GM23338 (cell line): ENCODE measurements around the gene TOR1B. TPM values are rescaled to one million over a fixed set of nuclear protein-coding genes. Genes with fewer than 3 reads are reported as not detected.

ENCODE experiments used
- ATAC-seq: fragments of 200-7000 bp; cut with Tn5 transposase; 3 replicates; pipeline ENCODE4 v1.9.1; 2020
- DNase-seq: peaks from one replicate; pipeline ENCODE4 v3.0.0-alpha.2; 2015; ENCODE audit warnings: low spot score
- H2AFZ ChIP-seq: fragments of 200-600 bp; sonication (generic); 2 replicates; pipeline ENCODE4 v1.8.0; 2016; ENCODE audit warnings: antibody characterized with exemption, mild to moderate bottlenecking, moderate library complexity
- H3F3A ChIP-seq: fragments of 200-600 bp; sonication (generic); replicated peaks from 2 replicates; pipeline ENCODE4 v1.8.0; 2017; ENCODE audit warnings: antibody characterized with exemption, mixed run types, low read depth
- H3K27ac ChIP-seq: fragments of 200-600 bp; sonication (generic); 2 replicates; pipeline ENCODE4 v1.6.1; 2016; ENCODE audit warnings: low read depth
- H3K27me3 ChIP-seq: fragments of 200-600 bp; sonication (generic); 2 replicates; pipeline ENCODE4 v1.8.0; 2016; ENCODE audit warnings: mild to moderate bottlenecking, mixed run types, moderate library complexity; ENCODE audit not compliant: insufficient read depth
- H3K36me3 ChIP-seq: fragments of 200-600 bp; sonication (generic); 2 replicates; pipeline ENCODE4 v1.8.0; 2016; ENCODE audit warnings: mild to moderate bottlenecking; ENCODE audit not compliant: insufficient read depth
- H3K4me1 ChIP-seq: fragments of 200-600 bp; sonication (generic); 2 replicates; pipeline ENCODE4 v1.8.0; 2016; ENCODE audit warnings: mild to moderate bottlenecking, moderate library complexity; ENCODE audit not compliant: insufficient read depth
- H3K4me2 ChIP-seq: fragments of 200-600 bp; sonication (generic); 2 replicates; pipeline ENCODE4 v1.7.1; 2017; ENCODE audit warnings: mixed run types
- H3K4me3 ChIP-seq: fragments of 200-600 bp; sonication (generic); 2 replicates; pipeline ENCODE4 v1.6.1; 2016; ENCODE audit warnings: mixed run types
- H3K79me2 ChIP-seq: fragments of 200-600 bp; sonication (generic); replicated peaks from 2 replicates; pipeline ENCODE4 v1.8.0; 2017; ENCODE audit warnings: mild to moderate bottlenecking; ENCODE audit not compliant: insufficient read depth
- H3K9me2 ChIP-seq: fragments of 200-600 bp; sonication (generic); 2 replicates; pipeline ENCODE4 v1.8.0; 2017; ENCODE audit not compliant: insufficient read depth
- H4K20me1 ChIP-seq: fragments of 200-600 bp; sonication (generic); replicated peaks from 2 replicates; pipeline ENCODE4 v1.8.0; 2017; ENCODE audit warnings: mild to moderate bottlenecking; ENCODE audit not compliant: insufficient read depth
- H3K27ac Mint-ChIP-seq: 2 replicates; pipeline ENCODE4 v1.8.0; 2020; ENCODE audit warnings: inconsistent platforms, mild to moderate bottlenecking, moderate library complexity, mixed read lengths
- H3K27me3 Mint-ChIP-seq: 3 replicates; pipeline ENCODE4 v1.8.0; 2022; ENCODE audit warnings: low read depth, mild to moderate bottlenecking, moderate library complexity, mixed read lengths, inconsistent platforms; ENCODE audit not compliant: insufficient read depth, poor library complexity
- H3K36me3 Mint-ChIP-seq: 3 replicates; pipeline ENCODE4 v1.8.0; 2021; ENCODE audit warnings: low read depth, mild to moderate bottlenecking, inconsistent platforms, moderate library complexity, mixed read lengths
- H3K4me1 Mint-ChIP-seq: 3 replicates; pipeline ENCODE4 v1.8.0; 2020; ENCODE audit warnings: mild to moderate bottlenecking, inconsistent platforms, mixed read lengths
- H3K4me3 Mint-ChIP-seq: 3 replicates; pipeline ENCODE4 v1.8.0; 2021; ENCODE audit warnings: moderate library complexity, mild to moderate bottlenecking, inconsistent platforms, mixed read lengths
- H3K9me3 Mint-ChIP-seq: 3 replicates; pipeline ENCODE4 v1.8.0; 2020; ENCODE audit warnings: moderate library complexity, mild to moderate bottlenecking, inconsistent platforms, mixed read lengths
- CREB1 ChIP-seq: fragments of 250-450 bp; sonication (Bioruptor Pico); IDR thresholded peaks from 2 replicates; pipeline ENCODE4 v1.5.0; 2020; ENCODE audit warnings: low read depth, mild to moderate bottlenecking, moderate library complexity
- EZH2 ChIP-seq: fragments of 200-600 bp; sonication (generic); IDR thresholded peaks from one replicate; pipeline ENCODE4 v1.8.0; 2017; ENCODE audit warnings: antibody characterized with exemption, mild to moderate bottlenecking, low read depth; ENCODE audit not compliant: unreplicated experiment
- EZH2phosphoT487 ChIP-seq: fragments of 200-600 bp; sonication (generic); IDR thresholded peaks from one replicate; pipeline ENCODE4 v1.8.1; 2018; ENCODE audit warnings: antibody characterized with exemption; ENCODE audit not compliant: unreplicated experiment
- JUNB ChIP-seq: IDR thresholded peaks from one replicate; pipeline ENCODE4 v1.6.1; 2016; ENCODE audit warnings: antibody characterized with exemption; ENCODE audit not compliant: unreplicated experiment
- NANOG ChIP-seq: IDR thresholded peaks from 2 replicates; pipeline ENCODE4 v1.6.1; 2016; ENCODE audit warnings: antibody characterized with exemption, borderline replicate concordance
- POLR2AphosphoS5 ChIP-seq: IDR thresholded peaks from 2 replicates; pipeline ENCODE4 v1.6.1; 2016; ENCODE audit warnings: antibody characterized with exemption, low read depth
- STAT1 ChIP-seq: IDR thresholded peaks from one replicate; pipeline ENCODE4 v1.6.1; 2016; ENCODE audit warnings: antibody characterized with exemption; ENCODE audit not compliant: unreplicated experiment
- ZNF114 ChIP-seq: fragments of 250-450 bp; sonication (Bioruptor Pico); IDR thresholded peaks from 2 replicates; pipeline ENCODE4 v1.5.0; 2020; ENCODE audit warnings: mild to moderate bottlenecking, moderate library complexity
- polyA plus RNA-seq: library from polyadenylated mRNA; unstranded; fragments of >200 nt; fragmentation: Nextera tagmentation; extraction: Ambion mirVana; gene quantifications from 2 replicates; pipeline ENCODE4 v1.2.1, GENCODE V29; 2016
- total RNA-seq: library from RNA; depleted of rRNA; stranded (reverse); fragments of >200 nt; shearing (Covaris generic); gene quantifications from 2 replicates; pipeline ENCODE4 v1.2.3, GENCODE V29; 2014
- TF ChIP-seq, protein P1 (sequence below): IDR thresholded peaks from 2 replicates; pipeline ENCODE4 v1.6.1; 2016; ENCODE audit warnings: antibody characterized with exemption
- TF ChIP-seq, protein P2 (sequence below): IDR thresholded peaks from one replicate; pipeline ENCODE4 v1.6.1; 2018; ENCODE audit warnings: antibody characterized with exemption; ENCODE audit not compliant: unreplicated experiment
- TF ChIP-seq, protein P3 (sequence below): fragments of 250-450 bp; sonication (Bioruptor Pico); IDR thresholded peaks from 2 replicates; pipeline ENCODE4 v1.5.0; 2020; ENCODE audit warnings: mild to moderate bottlenecking, moderate library complexity

The TOR1B gene
- total and polyA plus RNA-seq, 2 experiments from 2014 or later, result 10.6 to 42.4 TPM

DNA sequence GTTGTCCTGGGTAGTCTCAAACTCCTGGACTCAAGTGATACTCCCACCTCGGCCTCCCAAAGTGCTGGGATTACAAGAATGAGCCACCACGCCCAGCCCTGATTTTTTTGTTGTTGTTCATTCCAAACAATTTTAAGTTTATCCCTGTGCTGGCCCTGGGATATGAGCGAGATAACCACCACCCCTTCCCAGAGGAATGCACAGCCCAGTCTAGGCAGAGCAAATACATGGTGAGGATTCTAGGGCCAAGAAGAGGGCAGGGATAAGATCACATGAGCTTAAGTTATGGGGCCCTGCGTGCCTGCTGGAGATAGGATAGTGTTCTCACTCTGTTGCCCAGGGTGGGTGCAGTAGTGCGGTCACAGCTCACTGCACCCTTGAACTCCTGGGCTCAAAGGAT, 21.0 kb upstream of the TOR1B start:
- TF ChIP-seq EZH2, result no peak
- TF ChIP-seq ZNF114 (CRISPR knock-in tag), result no peak
- TF ChIP-seq NANOG, result no peak
- no peak for TF ChIP-seq POLR2AphosphoS5
- TF ChIP-seq, protein P1, sequence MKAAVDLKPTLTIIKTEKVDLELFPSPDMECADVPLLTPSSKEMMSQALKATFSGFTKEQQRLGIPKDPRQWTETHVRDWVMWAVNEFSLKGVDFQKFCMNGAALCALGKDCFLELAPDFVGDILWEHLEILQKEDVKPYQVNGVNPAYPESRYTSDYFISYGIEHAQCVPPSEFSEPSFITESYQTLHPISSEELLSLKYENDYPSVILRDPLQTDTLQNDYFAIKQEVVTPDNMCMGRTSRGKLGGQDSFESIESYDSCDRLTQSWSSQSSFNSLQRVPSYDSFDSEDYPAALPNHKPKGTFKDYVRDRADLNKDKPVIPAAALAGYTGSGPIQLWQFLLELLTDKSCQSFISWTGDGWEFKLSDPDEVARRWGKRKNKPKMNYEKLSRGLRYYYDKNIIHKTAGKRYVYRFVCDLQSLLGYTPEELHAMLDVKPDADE, result no peak
- TF ChIP-seq JUNB, result no peak
- TF ChIP-seq CREB1 (CRISPR knock-in tag), result no peak
- TF ChIP-seq STAT1, result no peak
- TF ChIP-seq, protein P2, sequence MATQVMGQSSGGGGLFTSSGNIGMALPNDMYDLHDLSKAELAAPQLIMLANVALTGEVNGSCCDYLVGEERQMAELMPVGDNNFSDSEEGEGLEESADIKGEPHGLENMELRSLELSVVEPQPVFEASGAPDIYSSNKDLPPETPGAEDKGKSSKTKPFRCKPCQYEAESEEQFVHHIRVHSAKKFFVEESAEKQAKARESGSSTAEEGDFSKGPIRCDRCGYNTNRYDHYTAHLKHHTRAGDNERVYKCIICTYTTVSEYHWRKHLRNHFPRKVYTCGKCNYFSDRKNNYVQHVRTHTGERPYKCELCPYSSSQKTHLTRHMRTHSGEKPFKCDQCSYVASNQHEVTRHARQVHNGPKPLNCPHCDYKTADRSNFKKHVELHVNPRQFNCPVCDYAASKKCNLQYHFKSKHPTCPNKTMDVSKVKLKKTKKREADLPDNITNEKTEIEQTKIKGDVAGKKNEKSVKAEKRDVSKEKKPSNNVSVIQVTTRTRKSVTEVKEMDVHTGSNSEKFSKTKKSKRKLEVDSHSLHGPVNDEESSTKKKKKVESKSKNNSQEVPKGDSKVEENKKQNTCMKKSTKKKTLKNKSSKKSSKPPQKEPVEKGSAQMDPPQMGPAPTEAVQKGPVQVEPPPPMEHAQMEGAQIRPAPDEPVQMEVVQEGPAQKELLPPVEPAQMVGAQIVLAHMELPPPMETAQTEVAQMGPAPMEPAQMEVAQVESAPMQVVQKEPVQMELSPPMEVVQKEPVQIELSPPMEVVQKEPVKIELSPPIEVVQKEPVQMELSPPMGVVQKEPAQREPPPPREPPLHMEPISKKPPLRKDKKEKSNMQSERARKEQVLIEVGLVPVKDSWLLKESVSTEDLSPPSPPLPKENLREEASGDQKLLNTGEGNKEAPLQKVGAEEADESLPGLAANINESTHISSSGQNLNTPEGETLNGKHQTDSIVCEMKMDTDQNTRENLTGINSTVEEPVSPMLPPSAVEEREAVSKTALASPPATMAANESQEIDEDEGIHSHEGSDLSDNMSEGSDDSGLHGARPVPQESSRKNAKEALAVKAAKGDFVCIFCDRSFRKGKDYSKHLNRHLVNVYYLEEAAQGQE, result no peak
- H3K36me3 ChIP-seq, result no peaks in the 10 kb centered on the region
- Mint-ChIP-seq H3K27me3 (peaks cover 9% of the 10 kb centered on the region), H3K4me3 (no peak overlapping the region), H3K27ac (no peak overlapping the region), H3K9me3 (no peaks in the 10 kb centered on the region; the same call in 2 of the 3 replicates), H3K4me1 (peaks cover 6% of the 10 kb centered on the region), H3K36me3 (no peaks in the 10 kb centered on the region)
- H3K4me2 ChIP-seq, result no peak overlapping the region
- no peaks in the 10 kb centered on the region for H3K9me2 ChIP-seq
- H3K79me2 ChIP-seq, result no peaks in the 10 kb centered on the region
- ATAC-seq (no peak), DNase-seq (no peak)
- no peaks in the 10 kb centered on the region for H3F3A ChIP-seq
- H3K27ac ChIP-seq, result no peak overlapping the region
- no peaks in the 10 kb centered on the region for H4K20me1 ChIP-seq
- no peaks in the 10 kb centered on the region for H3K4me1 ChIP-seq
- no peak overlapping the region for H2AFZ ChIP-seq
- no peak overlapping the region for H3K4me3 ChIP-seq
- no peaks in the 10 kb centered on the region for H3K27me3 ChIP-seq

DNA sequence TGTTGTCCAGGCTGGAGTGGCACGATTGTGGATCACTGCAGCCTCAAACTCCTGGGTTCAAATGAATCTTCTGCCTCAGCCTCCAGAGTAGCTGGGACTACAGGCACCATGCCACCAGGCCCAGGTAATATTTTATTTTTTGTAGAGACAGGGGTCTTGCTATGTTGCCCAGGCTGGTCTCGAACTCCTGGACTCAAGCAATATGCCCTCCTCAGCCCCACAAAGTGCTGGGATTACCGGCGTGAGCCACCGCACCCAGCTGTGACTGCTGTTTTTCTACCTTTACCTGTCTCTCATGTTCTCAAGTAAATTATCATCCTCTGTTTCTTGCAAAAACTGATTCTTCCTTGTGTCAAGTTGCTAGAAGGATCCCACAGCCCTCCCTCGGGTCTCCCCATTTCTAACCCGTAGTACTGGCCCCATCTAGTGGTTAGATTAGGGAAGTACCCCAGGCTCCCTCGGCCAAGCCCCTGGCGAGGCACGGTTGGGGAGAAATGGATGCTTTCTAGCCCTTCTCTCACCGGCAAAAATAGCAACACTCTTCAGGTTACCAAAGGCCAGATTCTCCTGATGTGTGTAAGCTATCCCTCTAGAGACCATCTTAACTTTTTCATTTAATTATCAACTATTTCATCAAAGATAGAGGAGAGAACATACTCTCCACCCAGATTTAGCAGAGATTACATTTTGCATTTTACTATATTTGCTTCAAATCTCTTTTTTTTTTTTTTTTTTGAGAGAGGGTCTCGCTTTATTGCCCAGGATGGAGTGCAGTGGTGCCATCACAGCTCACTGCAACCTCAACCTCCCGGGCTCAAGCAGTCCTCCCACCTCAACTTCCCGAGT, 19.2 kb upstream of the TOR1B start:
- no peak overlapping the region for H3K27ac ChIP-seq
- H3K4me2 ChIP-seq, result no peak overlapping the region
- no peaks in the 10 kb centered on the region for H3F3A ChIP-seq
- H3K4me3 Mint-ChIP-seq, result no peak overlapping the region; the same call in 2 of the 3 replicates
- no peaks in the 10 kb centered on the region for H4K20me1 ChIP-seq
- H2AFZ ChIP-seq, result no peak overlapping the region
- H3K4me1 Mint-ChIP-seq, result no peaks in the 10 kb centered on the region
- H3K4me3 ChIP-seq, result no peak overlapping the region
- no peaks in the 10 kb centered on the region for H3K79me2 ChIP-seq
- H3K9me3 Mint-ChIP-seq, result no peaks in the 10 kb centered on the region; the same call in 2 of the 3 replicates
- H3K27me3 Mint-ChIP-seq, result peaks cover 9% of the 10 kb centered on the region
- DNase-seq (peak; percentile 91), ATAC-seq (peak; percentile 98)
- H3K27ac Mint-ChIP-seq, result no peak overlapping the region
- no peaks in the 10 kb centered on the region for H3K4me1 ChIP-seq
- H3K36me3 ChIP-seq, result no peaks in the 10 kb centered on the region
- no peaks in the 10 kb centered on the region for H3K36me3 Mint-ChIP-seq
- no peaks in the 10 kb centered on the region for H3K27me3 ChIP-seq
- no peaks in the 10 kb centered on the region for H3K9me2 ChIP-seq
- TF ChIP-seq NANOG (no peak), EZH2 (no peak), EZH2phosphoT487 (no peak)
- TF ChIP-seq, protein P3, sequence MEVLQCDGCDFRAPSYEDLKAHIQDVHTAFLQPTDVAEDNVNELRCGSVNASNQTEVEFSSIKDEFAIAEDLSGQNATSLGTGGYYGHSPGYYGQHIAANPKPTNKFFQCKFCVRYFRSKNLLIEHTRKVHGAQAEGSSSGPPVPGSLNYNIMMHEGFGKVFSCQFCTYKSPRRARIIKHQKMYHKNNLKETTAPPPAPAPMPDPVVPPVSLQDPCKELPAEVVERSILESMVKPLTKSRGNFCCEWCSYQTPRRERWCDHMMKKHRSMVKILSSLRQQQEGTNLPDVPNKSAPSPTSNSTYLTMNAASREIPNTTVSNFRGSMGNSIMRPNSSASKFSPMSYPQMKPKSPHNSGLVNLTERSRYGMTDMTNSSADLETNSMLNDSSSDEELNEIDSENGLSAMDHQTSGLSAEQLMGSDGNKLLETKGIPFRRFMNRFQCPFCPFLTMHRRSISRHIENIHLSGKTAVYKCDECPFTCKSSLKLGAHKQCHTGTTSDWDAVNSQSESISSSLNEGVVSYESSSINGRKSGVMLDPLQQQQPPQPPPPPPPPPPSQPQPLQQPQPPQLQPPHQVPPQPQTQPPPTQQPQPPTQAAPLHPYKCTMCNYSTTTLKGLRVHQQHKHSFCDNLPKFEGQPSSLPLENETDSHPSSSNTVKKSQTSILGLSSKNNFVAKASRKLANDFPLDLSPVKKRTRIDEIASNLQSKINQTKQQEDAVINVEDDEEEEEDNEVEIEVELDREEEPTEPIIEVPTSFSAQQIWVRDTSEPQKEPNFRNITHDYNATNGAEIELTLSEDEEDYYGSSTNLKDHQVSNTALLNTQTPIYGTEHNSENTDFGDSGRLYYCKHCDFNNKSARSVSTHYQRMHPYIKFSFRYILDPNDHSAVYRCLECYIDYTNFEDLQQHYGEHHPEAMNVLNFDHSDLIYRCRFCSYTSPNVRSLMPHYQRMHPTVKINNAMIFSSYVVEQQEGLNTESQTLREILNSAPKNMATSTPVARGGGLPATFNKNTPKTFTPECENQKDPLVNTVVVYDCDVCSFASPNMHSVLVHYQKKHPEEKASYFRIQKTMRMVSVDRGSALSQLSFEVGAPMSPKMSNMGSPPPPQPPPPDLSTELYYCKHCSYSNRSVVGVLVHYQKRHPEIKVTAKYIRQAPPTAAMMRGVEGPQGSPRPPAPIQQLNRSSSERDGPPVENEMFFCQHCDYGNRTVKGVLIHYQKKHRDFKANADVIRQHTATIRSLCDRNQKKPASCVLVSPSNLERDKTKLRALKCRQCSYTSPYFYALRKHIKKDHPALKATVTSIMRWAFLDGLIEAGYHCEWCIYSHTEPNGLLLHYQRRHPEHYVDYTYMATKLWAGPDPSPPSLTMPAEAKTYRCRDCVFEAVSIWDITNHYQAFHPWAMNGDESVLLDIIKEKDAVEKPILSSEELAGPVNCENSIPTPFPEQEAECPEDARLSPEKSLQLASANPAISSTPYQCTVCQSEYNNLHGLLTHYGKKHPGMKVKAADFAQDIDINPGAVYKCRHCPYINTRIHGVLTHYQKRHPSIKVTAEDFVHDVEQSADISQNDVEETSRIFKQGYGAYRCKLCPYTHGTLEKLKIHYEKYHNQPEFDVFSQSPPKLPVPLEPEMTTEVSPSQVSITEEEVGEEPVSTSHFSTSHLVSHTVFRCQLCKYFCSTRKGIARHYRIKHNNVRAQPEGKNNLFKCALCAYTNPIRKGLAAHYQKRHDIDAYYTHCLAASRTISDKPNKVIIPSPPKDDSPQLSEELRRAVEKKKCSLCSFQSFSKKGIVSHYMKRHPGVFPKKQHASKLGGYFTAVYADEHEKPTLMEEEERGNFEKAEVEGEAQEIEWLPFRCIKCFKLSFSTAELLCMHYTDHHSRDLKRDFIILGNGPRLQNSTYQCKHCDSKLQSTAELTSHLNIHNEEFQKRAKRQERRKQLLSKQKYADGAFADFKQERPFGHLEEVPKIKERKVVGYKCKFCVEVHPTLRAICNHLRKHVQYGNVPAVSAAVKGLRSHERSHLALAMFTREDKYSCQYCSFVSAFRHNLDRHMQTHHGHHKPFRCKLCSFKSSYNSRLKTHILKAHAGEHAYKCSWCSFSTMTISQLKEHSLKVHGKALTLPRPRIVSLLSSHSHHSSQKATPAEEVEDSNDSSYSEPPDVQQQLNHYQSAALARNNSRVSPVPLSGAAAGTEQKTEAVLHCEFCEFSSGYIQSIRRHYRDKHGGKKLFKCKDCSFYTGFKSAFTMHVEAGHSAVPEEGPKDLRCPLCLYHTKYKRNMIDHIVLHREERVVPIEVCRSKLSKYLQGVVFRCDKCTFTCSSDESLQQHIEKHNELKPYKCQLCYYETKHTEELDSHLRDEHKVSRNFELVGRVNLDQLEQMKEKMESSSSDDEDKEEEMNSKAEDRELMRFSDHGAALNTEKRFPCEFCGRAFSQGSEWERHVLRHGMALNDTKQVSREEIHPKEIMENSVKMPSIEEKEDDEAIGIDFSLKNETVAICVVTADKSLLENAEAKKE, result no peak
